Right forelimb (tissue), 1 donor: Measurements from ENCODE around the gene BET1L.
"Not testable (repeated sequence)": the region's sequence is repeated elsewhere in the genome, so short reads cannot be mapped to it uniquely, and the experiment has no call there.

Experiments used
- DNase-seq: peaks from one replicate; pipeline ENCODE4 v3.0.0-alpha.2; 2018

The BET1L gene

GRCh38 chr11:207208-207862, at the start of gene BET1L, which contains the start of gene RIC8A:
BET1L (minus strand) TSS chr11:207399; CDS start chr11:207321, 78 bp downstream.
RIC8A (plus strand) TSS chr11:207708; CDS start chr11:208855, 1,147 bp downstream.
- peak; percentile 97 for DNase-seq

GRCh38 chr11:255816-256215, 48.6 kb upstream of the BET1L start:
- DNase-seq, result no peak

- DNase-seq, result no peak
Measured at GRCh38 chr11:255176-255575, 48.0 kb upstream of the BET1L start.

- no peak for DNase-seq
Measured at GRCh38 chr11:253886-254270, 46.7 kb upstream of the BET1L start.

- no peak for DNase-seq
Measured at GRCh38 chr11:253160-253885, 46.1 kb upstream of the BET1L start.

GRCh38 chr11:252666-253065, 45.5 kb upstream of the BET1L start:
- no peak for DNase-seq

GRCh38 chr11:251550-251949, 44.4 kb upstream of the BET1L start:
- no peak for DNase-seq

GRCh38 chr11:250740-251299, 43.6 kb upstream of the BET1L start:
- peak; percentile 63 for DNase-seq

- DNase-seq, result no peak
Measured at GRCh38 chr11:250274-250673, 43.1 kb upstream of the BET1L start.

GRCh38 chr11:249062-249461, 41.9 kb upstream of the BET1L start:
- no peak for DNase-seq

GRCh38 chr11:244376-244775, 37.2 kb upstream of the BET1L start:
- no peak for DNase-seq

GRCh38 chr11:241634-242033, 34.4 kb upstream of the BET1L start:
- DNase-seq, result no peak

- DNase-seq, result no peak
Measured at GRCh38 chr11:240315-240714, 33.1 kb upstream of the BET1L start.

GRCh38 chr11:238346-238745, 31.1 kb upstream of the BET1L start:
- not testable (repeated sequence) for DNase-seq

GRCh38 chr11:236774-237767, 29.9 kb upstream of the BET1L start, which contains the start of gene PSMD13:
PSMD13 (plus strand) TSS chr11:236976; CDS start chr11:237050, 74 bp downstream.
- DNase-seq, result peak; percentile 92

GRCh38 chr11:235997-236773, 29.0 kb upstream of the BET1L start, which contains the start of gene SIRT3:
SIRT3 (minus strand) TSS chr11:236342; CDS start chr11:236328, 14 bp downstream.
- peak; percentile 93 for DNase-seq

- no peak for DNase-seq
Measured at GRCh38 chr11:235609-235996, 28.4 kb upstream of the BET1L start.

GRCh38 chr11:235180-235579, 28.0 kb upstream of the BET1L start:
- no peak for DNase-seq

GRCh38 chr11:232783-233565, 25.8 kb upstream of the BET1L start:
- no peak for DNase-seq

- no peak for DNase-seq
Measured at GRCh38 chr11:230431-230830, 23.2 kb upstream of the BET1L start.

GRCh38 chr11:227824-228379, 20.7 kb upstream of the BET1L start:
- DNase-seq, result no peak
